GM06990 (cell line): ENCODE measurements around the gene ACOX3.

Source experiments
- DNase-seq: peaks from one replicate; pipeline ENCODE4 v3.0.0-alpha.2; 2011; ENCODE audit not compliant: insufficient read length; ENCODE audit errors: extremely low read depth
- H3K27me3 ChIP-seq: replicated peaks from 2 replicates; pipeline ENCODE4 v1.6.0; 2011; ENCODE audit warnings: low read length; ENCODE audit not compliant: control insufficient read depth, insufficient read depth
- H3K36me3 ChIP-seq: 2 replicates; pipeline ENCODE4 v1.5.1; 2011; ENCODE audit warnings: low read length; ENCODE audit not compliant: control insufficient read depth, insufficient read depth
- H3K4me3 ChIP-seq: replicated peaks from 2 replicates; pipeline ENCODE4 v1.5.1; 2011; ENCODE audit warnings: low read depth, mild to moderate bottlenecking, control low read depth, low read length
- CTCF ChIP-seq: IDR thresholded peaks from 2 replicates; pipeline ENCODE4 v1.5.1; 2011; ENCODE audit warnings: low read length, control low read depth, mild to moderate bottlenecking, inconsistent platforms; ENCODE audit not compliant: insufficient read depth, poor library complexity, severe bottlenecking

Gene ACOX3

GRCh38 chr4:8442596-8443358 lies 2.3 kb upstream of the ACOX3 start:
- Histone ChIP-seq H3K4me3 (no peak overlapping the region; the same call in 1 of the 2 replicates), H3K27me3 (no peaks in the 10 kb centered on the region), H3K36me3 (peaks cover 9% of the 10 kb centered on the region)
- no peak for TF ChIP-seq CTCF
- no peak for DNase-seq

GRCh38 chr4:8441499-8442091 lies 1.1 kb upstream of the ACOX3 start:
- Histone ChIP-seq H3K36me3 (peaks cover 4% of the 10 kb centered on the region), H3K27me3 (no peaks in the 10 kb centered on the region), H3K4me3 (peak overlapping the region; percentile 90)
- no peak for TF ChIP-seq CTCF
- no peak for DNase-seq

- H3K4me3 ChIP-seq = peak overlapping the region; percentile 90
- H3K36me3 ChIP-seq = no peaks in the 10 kb centered on the region
- no peaks in the 10 kb centered on the region for H3K27me3 ChIP-seq
- no peak for TF ChIP-seq CTCF
- DNase-seq = no peak
Measured at GRCh38 chr4:8439914-8440491, 520 bp downstream of the ACOX3 start.

GRCh38 chr4:8439168-8439567 lies 1.4 kb downstream of the ACOX3 start:
- no peaks in the 10 kb centered on the region for H3K36me3 ChIP-seq
- TF ChIP-seq CTCF = no peak
- no peak for DNase-seq
- H3K4me3 ChIP-seq = peak overlapping the region; percentile 90
- no peaks in the 10 kb centered on the region for H3K27me3 ChIP-seq

GRCh38 chr4:8438743-8439142 lies 1.8 kb downstream of the ACOX3 start:
- DNase-seq = no peak
- H3K27me3 ChIP-seq = no peaks in the 10 kb centered on the region
- H3K36me3 ChIP-seq = no peaks in the 10 kb centered on the region
- no peak for TF ChIP-seq CTCF
- no peak overlapping the region for H3K4me3 ChIP-seq
